ENCODE results near the gene MCMBP. TPM values are rescaled to one million over a fixed set of nuclear protein-coding genes. Genes with fewer than 3 reads are reported as not detected.
A peak's percentile ranks its signal among the peaks of the same experiment; 100 is the strongest.
"Not testable (repeated sequence)": the region's sequence is repeated elsewhere in the genome, so short reads cannot be mapped to it uniquely, and the experiment has no call there.

MCMBP gene
- total RNA-seq, 2 experiments from 2014 or later: 14.5 to 14.6 TPM

GRCh38 chr10:119883901-119884611, 11.4 kb upstream of the MCMBP start:
- H3K9me3 Mint-ChIP-seq; H3K4me1 Mint-ChIP-seq (ENCODE audit: low read depth); H3K36me3 Mint-ChIP-seq (ENCODE audit: low read depth); H3K27ac ChIP-seq (ENCODE audit: low read depth in 1 of 2, low read length in 2 of 2); intact Hi-C loops (cut with DNase I, micrococcal nuclease); H3K27me3 ChIP-seq (ENCODE audit: control insufficient read depth in 1 of 2, insufficient read depth in 2 of 2, low read length in 2 of 2); H3K4me1 ChIP-seq (ENCODE audit: insufficient read depth, low read length); H3K9me3 ChIP-seq (ENCODE audit: control insufficient read depth in 1 of 2, insufficient read depth in 1 of 2, low read length in 2 of 2); H3K4me3 Mint-ChIP-seq; H3K27me3 Mint-ChIP-seq; H3K4me3 ChIP-seq (ENCODE audit: low read length); H3K36me3 ChIP-seq (ENCODE audit: insufficient read depth, low read length); CTCF ChIA-PET; H3K27ac Mint-ChIP-seq; ATAC-seq (ENCODE audit: poor library complexity); DNase-seq: not testable (repeated sequence)
- POLR2A ChIA-PET: interaction anchor here (1.1 kb wide), 1 partner anchor 11 kb away, joined by 8 read pairs; the partner anchor contains the start of gene MCMBP

GRCh38 chr10:119878524-119878923, 5.9 kb upstream of the MCMBP start:
- ChIA-PET POLR2A (no interaction called here), CTCF (no interaction called here)
- TF ChIP-seq, protein P1, sequence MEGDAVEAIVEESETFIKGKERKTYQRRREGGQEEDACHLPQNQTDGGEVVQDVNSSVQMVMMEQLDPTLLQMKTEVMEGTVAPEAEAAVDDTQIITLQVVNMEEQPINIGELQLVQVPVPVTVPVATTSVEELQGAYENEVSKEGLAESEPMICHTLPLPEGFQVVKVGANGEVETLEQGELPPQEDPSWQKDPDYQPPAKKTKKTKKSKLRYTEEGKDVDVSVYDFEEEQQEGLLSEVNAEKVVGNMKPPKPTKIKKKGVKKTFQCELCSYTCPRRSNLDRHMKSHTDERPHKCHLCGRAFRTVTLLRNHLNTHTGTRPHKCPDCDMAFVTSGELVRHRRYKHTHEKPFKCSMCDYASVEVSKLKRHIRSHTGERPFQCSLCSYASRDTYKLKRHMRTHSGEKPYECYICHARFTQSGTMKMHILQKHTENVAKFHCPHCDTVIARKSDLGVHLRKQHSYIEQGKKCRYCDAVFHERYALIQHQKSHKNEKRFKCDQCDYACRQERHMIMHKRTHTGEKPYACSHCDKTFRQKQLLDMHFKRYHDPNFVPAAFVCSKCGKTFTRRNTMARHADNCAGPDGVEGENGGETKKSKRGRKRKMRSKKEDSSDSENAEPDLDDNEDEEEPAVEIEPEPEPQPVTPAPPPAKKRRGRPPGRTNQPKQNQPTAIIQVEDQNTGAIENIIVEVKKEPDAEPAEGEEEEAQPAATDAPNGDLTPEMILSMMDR (IDR thresholded peaks at IDR 0.05): no peak
- H3K4me1 ChIP-seq (ENCODE audit: insufficient read depth, low read length): peaks cover 4% of the 10 kb centered on the region
- DNase-seq: no peak
- intact Hi-C loops (cut with DNase I, micrococcal nuclease): no loop called here
- no peak for ATAC-seq (ENCODE audit: poor library complexity)
- Mint-ChIP-seq H3K4me1 (ENCODE audit: low read depth) (no peaks in the 10 kb centered on the region), H3K27me3 (no peaks in the 10 kb centered on the region), H3K4me3 (no peak overlapping the region), H3K9me3 (no peaks in the 10 kb centered on the region), H3K27ac (no peak overlapping the region), H3K36me3 (ENCODE audit: low read depth) (no peaks in the 10 kb centered on the region)
- no peak overlapping the region for H3K27ac ChIP-seq (ENCODE audit: low read depth in 1 of 2, low read length in 2 of 2)
- H3K36me3 ChIP-seq (ENCODE audit: insufficient read depth, low read length): no peaks in the 10 kb centered on the region
- H3K9me3 ChIP-seq (ENCODE audit: control insufficient read depth in 1 of 2, insufficient read depth in 1 of 2, low read length in 2 of 2): no peaks in the 10 kb centered on the region
- no peak overlapping the region for H3K4me3 ChIP-seq (ENCODE audit: low read length)
- no peaks in the 10 kb centered on the region for H3K27me3 ChIP-seq (ENCODE audit: control insufficient read depth in 1 of 2, insufficient read depth in 2 of 2, low read length in 2 of 2)

DNA sequence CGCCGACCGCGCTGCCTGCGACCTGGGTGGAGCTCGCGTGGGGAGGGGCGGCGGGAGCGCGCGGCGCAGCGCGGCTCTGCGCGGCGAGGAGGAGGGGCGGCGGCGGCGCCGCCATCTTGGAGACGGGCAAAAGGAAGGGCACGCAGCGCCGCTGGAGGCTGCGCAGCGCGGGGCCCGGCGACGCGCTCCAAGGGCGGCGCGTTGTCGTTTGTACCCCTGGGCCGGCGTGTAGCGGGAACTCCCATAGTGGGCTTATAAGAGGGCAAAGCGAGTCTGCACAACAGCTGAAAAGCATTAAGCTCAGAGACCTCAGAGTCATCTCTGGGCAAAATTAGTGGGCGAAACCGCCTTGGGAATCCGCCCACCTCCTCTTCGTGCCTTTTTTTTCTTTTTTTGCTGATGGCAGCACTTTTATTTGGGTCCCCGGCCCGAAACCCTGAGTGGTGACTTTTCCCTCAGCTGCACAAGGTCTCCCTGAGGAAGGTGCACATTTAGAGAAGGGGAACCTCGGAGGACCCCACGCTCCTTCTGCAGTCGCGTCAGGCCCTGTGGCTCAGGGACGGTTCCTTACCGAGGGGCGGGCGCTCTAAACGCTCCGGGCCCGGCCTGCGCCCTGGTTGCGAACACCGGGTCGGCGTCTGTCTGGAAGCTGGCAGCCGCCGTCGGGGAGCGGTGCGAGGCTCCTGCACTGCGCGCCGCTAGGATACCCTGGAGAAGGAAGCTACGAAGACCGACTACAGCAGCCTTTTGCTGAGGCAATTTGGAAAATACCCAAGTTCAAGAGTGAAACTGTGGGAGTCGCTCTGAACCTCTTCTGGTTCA, 428 bp upstream of the MCMBP start:
- no peaks in the 10 kb centered on the region for H3K9me3 Mint-ChIP-seq

More for the DNA sequence above, 428 bp upstream of the MCMBP start:
- H3K27me3 Mint-ChIP-seq: no peaks in the 10 kb centered on the region
- peaks cover 35% of the 10 kb centered on the region for H3K4me1 Mint-ChIP-seq (ENCODE audit: low read depth)
- Histone ChIP-seq H3K27me3 (ENCODE audit: control insufficient read depth in 1 of 2, insufficient read depth in 2 of 2, low read length in 2 of 2) (no peaks in the 10 kb centered on the region), H3K4me1 (ENCODE audit: insufficient read depth, low read length) (peaks cover 37% of the 10 kb centered on the region), H3K27ac (ENCODE audit: low read depth in 1 of 2, low read length in 2 of 2) (peak overlapping the region; percentile 78 to 87), H3K4me3 (ENCODE audit: low read length) (peak overlapping the region; percentile 80), H3K9me3 (ENCODE audit: control insufficient read depth in 1 of 2, insufficient read depth in 1 of 2, low read length in 2 of 2) (no peaks in the 10 kb centered on the region), H3K36me3 (ENCODE audit: insufficient read depth, low read length) (no peaks in the 10 kb centered on the region)
- CTCF ChIA-PET: interaction anchor here (0.5 to 2.5 kb wide), 7 partner anchors 14 to 264 kb away, joined by 3 to 18 read pairs (median 5); partner anchors contain the start of gene SEC23IP
- H3K36me3 Mint-ChIP-seq (ENCODE audit: low read depth): peaks cover 5% of the 10 kb centered on the region
- TF ChIP-seq, protein P1 (IDR thresholded peaks at IDR 0.05): no peak
- intact Hi-C loops (cut with DNase I, micrococcal nuclease): loop anchor here (1.0 to 5.0 kb wide), 7 partner anchors 19 to 1826 kb away; partner anchors contain the start of genes SEC23IP (in 2 of the 2), INPP5F (in 1 of the 2), RAB11FIP2 (in 1 of the 2) and SFXN4 (in 1 of the 2)
- POLR2A ChIA-PET: interaction anchor here (0.6 to 3.5 kb wide), 27 partner anchors 9 to 1118 kb away, joined by 3 to 82 read pairs (median 5); partner anchors contain the start of genes BAG3, CACUL1, DENND10 and GRK5
- peak; percentile 90 for ATAC-seq (ENCODE audit: poor library complexity)
- DNase-seq: peak; percentile 78 to 96 (median 86)
- H3K4me3 Mint-ChIP-seq: peak overlapping the region; percentile 93
- peak overlapping the region; percentile 94 for H3K27ac Mint-ChIP-seq

Data from CD4-positive, alpha-beta T cell (primary cell).